ENCODE results near the gene RAB15.

Gene RAB15

DNA sequence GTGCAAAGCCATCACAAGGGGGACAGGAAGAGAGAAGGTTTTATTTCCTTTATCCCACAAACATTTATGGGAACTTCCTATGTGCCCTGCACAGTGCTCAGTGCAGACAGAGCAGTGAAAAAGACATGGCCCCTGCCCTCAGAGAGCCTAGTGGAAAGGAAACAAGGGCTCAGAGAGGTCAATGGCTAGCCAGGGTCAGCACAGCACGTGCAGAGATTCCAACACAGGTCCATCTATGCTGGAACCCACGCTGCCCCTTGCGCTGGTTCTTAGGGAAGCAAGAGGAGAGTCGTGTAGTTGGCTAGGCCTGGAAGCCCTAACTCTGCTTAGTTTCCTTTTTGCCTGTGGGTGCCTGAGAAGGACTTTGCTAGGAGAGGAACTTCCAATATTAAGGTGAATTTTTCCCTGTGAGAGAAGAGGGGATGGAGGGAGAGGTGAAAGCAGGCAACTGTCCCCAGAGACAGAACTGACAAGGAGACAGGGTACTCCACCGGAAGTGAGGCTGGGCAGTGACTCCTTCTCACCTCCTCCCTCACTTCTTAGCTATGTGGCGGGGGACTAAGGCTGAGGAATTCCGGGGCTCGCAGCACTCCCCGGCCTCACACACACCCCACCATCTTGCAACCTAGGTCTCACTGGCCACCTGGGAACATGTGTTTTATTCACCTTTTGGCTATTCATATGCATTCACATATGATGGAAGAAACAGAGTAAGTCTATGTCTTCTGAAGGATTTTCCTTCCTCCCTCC lies 17.5 kb downstream of the RAB15 start:
- no peak for DNase-seq

GRCh38 chr14:64953661-64954060 lies 18.5 kb downstream of the RAB15 start:
- DNase-seq: no peak

DNA sequence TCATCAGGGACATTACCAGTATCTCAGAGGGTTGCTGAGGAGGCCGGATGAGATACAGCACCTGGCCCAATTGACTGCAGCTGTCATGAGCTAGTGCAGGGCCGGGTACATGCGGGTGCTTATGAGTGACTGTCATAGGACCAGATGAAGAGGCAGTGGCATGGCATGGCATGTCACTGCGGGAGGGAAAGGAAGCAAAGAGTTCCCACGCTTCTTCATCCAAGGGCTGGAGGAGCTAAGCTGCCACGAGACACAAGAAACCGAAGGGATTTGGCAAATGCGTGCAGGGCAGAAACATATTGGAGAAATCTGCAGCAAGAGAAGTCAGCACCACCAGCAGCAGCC lies 18.9 kb downstream of the RAB15 start:
- no peak for DNase-seq

DNA sequence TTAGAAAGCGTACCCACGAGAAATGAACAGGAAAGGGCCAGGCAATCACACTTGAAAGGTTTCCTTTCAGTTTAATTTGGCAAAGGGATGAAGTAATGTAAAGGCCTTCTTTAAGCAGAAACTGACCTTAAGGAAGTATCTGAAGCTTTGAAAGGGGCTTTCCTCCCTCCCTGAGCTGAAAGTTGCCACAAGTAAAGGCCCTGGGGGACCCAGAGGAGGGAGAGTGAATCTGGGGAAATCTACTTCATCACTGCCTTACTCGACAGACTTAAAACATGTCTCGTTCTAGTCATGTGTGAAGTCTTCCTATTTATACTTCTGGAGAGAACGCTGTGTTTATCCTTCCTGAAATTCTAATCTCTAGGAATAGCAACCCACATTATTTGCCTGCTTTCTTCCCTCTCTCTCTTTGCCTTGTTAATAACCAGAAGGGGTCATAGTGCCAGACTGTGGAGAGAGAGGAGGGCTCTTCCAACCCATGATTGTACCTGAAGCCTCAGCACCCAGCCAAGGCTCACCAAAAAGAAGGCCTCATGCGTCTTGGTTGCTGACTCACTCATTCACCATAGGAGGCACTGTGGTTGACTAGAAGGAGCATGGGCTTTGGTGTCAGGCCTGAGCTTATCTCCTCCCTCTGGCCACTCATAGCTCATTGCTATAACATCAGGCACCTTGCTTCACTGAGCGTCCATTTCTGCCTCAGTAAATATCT lies 19.4 kb downstream of the RAB15 start:
- no peak for DNase-seq

- DNase-seq: no peak
Observed at GRCh38 chr14:64951724-64952123, 20.4 kb downstream of the RAB15 start.

DNA sequence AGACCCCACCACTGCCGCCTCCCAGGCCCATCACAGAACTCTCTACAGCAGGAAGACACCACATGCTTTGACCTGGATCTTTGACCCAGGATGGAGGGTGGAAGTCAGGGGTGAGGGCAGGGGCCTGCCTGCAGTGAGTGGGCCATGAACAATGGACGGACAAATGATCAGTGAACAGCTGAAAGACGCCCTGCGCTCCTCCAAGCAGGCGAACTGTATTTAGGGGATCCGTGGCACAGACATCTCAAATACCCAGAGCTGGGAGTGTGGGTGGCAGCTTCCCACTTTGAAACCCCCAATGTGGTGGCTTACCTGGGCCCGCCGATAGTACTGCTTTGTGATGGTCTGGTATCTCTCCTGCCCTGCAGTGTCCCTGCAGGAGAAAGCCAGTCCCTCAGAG lies 20.8 kb downstream of the RAB15 start:
- no peak for DNase-seq

DNA sequence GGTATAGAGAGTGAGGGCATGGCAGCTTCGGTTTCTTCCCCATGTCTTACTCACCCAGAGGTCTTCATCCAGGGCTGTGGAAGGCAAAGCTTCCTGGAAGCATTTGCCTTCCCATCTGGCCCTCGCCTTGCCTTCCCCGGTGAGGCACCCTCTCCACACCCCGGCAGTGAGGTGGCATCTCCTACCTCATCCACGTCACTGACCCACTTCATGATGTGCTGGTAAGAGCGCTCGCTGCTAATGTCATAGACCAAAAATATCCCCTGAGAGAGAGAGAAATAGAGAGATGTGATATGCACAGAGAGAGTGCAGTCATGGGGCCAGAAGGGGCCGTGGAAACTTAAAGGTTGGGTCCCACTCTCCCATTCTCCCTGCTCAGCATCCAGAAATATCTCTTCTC lies 21.2 kb downstream of the RAB15 start:
- no peak for DNase-seq

GRCh38 chr14:64948612-64949210 lies 23.4 kb downstream of the RAB15 start:
- no peak for DNase-seq

DNA sequence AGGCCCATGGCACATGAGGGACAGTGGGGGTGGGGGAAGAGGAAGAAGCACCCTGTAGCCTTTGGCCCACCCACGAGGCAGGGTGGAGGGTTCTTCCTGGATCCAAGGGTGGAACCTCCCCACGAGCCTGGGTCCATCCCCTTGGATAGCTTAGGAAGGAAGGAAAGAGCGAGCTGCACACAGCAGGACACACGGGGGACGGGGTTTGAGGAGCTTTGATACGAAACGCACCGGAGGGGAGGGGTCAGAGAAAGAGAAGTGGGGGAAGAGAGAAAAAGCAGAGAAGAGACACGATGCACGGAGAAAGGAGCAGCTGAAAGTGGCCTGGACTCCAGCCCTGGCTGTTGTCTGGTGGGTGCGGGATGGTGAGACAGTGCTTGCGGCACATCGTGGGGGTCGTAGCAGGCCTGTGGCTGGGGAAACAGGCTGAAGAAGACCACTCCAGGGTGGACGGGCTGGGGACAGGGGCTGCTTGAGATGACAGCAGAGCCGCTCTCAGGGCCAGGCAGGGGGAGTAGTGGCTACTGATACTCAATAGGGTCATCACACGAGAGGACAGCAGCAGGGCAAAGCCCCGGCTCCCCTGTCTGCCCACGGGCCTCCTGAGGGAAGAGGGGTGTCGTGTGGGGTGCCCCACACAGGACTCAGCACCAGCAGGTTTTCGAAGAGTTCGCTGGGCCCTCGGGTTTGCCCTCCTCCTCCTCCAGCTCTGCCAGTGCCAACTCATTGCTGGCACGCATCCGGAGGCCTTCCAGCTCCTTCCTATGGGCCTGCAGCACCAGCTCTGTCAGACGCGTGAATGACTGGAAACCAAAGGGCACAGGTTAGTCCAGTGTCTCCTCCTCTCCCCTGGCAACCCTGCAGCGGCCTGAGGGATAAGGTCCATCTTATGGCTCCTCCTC lies 24.2 kb downstream of the RAB15 start:
- no peak for DNase-seq

DNA sequence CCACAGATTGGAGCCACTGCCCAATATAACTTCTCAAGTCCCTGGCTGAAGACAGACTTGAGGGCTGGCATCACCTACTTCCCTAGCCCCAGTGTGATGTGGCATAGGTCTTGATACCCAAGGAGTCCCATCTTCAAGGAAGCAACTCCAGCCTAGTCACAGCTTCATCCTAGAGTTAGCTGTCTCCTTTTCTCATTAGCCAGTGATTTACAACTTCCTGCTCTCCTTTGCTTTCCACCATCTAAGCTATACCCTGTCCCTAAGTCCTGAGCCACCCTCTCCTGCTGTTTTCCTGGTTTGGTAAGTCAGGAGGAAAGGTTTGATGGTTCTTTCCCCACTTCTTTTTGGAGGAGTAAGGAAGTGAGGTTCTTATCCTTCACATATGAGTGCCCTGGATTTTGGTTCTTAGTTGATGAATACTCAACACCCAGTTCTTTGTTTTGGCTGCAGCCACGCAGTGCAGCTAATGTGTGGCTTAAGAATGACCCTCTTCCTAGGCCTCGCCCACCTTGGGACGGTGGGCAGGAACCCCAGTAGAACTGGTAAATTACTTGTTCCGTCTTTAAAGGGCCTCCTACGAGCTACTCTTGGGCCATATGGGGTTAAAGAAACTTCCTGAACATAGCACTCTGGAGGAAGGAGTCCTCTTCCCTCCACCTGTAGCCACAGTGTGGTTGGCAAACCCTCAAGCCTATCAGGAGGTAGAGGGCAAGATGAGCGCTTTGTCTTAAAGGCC lies 25.7 kb downstream of the RAB15 start:
- DNase-seq: peak; percentile 38

- DNase-seq: no peak
Observed at GRCh38 chr14:64945431-64946178, 26.5 kb downstream of the RAB15 start.

- DNase-seq: no peak
Observed at GRCh38 chr14:64944861-64945260, 27.3 kb downstream of the RAB15 start.

GRCh38 chr14:64944041-64944440 lies 28.1 kb downstream of the RAB15 start:
- DNase-seq: peak; percentile 40

GRCh38 chr14:64943556-64943955 lies 28.6 kb downstream of the RAB15 start:
- no peak for DNase-seq

DNA sequence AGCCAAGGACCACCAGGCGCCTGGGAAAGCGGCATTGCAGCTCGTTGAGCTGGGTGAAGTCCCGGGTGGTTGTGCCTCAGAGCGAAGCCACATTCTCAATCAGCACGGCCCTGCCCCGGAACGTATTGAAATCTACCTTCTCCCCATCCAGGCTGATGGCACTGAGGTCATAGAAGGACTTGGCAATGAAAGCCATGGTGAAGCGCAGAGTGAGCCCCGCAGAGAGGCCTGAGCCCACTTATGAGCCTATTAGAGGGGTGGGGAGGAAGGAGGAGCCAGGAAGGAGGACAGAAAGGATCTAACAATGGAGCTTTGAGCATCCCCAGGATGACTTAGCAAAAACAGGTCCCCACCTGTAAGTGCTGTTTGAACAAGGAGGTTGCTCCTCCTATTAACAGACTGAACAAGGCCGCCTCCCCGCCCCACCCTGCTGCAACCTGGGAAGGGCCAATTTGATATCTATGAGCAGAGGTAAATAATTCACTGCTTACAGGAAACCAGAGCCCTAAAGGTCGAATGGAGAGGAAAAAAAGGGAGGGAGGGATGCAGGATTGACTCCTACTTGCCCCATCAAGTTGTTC lies 29.5 kb downstream of the RAB15 start, which contains the start of gene GPX2:
TSS of gene GPX2 (minus strand) at position 215 of the 581 bp plus-strand sequence. CDS start at position 196, 19 bp downstream.
- DNase-seq: peak; percentile 98

- peak; percentile 55 for DNase-seq
Observed at GRCh38 chr14:64940336-64940910, 31.7 kb downstream of the RAB15 start.

DNA sequence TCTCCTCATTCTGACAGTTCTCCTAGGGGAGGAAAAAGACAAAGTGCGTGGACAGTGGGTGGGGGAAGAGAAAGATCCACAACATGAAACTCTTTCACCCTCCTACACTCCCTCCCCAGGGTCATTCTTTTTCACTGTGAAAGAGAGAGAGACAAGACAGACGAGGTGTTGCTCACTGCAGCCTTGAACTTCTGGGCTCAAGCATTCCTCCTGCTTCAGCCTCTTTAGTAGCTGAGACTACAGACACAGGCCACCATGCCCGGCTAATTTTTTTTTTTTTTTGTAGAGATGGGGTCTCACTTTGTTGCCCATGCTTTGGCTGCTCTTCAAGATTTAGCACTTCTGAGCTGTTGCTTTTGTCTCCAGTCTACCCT lies 32.3 kb downstream of the RAB15 start:
- no peak for DNase-seq

- DNase-seq: peak; percentile 92
Observed at GRCh38 chr14:64938972-64939816, 32.9 kb downstream of the RAB15 start.

DNA sequence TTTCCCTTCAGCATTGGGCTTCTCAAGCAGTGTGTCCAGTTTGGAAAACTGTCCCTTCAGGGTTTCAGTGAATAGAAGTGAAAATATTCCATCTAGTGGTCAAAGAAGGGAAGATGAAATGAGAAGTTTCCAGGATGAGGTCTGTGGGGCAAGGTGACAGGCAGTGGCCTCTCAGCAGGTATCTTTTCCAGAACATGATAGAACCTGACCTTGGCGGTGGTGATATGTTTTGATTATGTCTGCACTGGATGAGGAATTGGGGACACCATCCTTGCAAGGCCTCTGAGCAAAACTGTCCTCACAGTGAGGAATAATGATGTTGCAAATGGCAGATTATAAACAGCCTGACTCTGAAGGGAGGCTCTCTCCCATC lies 34.3 kb downstream of the RAB15 start:
- peak; percentile 54 for DNase-seq
